ENCODE data around the gene SLC5A5.

The SLC5A5 gene

DNA sequence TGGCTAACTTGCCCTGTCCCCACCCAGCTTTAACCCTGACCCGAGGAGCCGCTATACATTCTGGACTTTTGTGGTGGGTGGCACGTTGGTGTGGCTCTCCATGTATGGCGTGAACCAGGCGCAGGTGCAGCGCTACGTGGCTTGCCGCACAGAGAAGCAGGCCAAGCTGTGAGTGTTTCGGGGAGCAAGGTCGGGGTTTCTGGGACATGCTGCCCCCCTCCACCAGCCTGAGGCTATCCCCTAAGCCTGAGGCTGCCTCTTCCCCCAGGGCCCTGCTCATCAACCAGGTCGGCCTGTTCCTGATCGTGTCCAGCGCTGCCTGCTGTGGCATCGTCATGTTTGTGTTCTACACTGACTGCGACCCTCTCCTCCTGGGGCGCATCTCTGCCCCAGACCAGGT, 6.0 kb downstream of the SLC5A5 start:
- Histone ChIP-seq H3K4me2 (ENCODE audit: low read length) (no peak overlapping the region), H3K79me2 (ENCODE audit: control insufficient read depth, low read length) (no peaks in the 10 kb centered on the region), H3K36me3 (ENCODE audit: control insufficient read depth, low read length) (no peaks in the 10 kb centered on the region), H4K20me1 (ENCODE audit: control insufficient read depth, insufficient read depth, low read depth, low read length) (no peaks in the 10 kb centered on the region), H3K9me2 (replicated peaks; ENCODE audit: control insufficient read depth, low read length) (no peaks in the 10 kb centered on the region), H3K4me1 (ENCODE audit: control insufficient read depth, low read length) (peaks cover 12% of the 10 kb centered on the region), H3K27me3 (ENCODE audit: control insufficient read depth, low read length) (peaks cover 2% of the 10 kb centered on the region), H3K9me3 (ENCODE audit: control insufficient read depth, insufficient read depth, low read length) (no peaks in the 10 kb centered on the region), H3K27ac (ENCODE audit: low read depth, low read length) (no peak overlapping the region), H3F3A (ENCODE audit: control insufficient read depth, insufficient read depth) (no peaks in the 10 kb centered on the region), H3K4me3 (ENCODE audit: low read length) (no peak overlapping the region)
- TF ChIP-seq EZH2phosphoT487 (IDR thresholded peaks at IDR 0.05; ENCODE audit: borderline replicate concordance, low read length) (no peak), CTCF (IDR thresholded peaks at IDR 0.05; ENCODE audit: low read depth, low read length, poor library complexity, severe bottlenecking) (no peak)

- Histone ChIP-seq H3F3A (ENCODE audit: control insufficient read depth, insufficient read depth) (no peaks in the 10 kb centered on the region), H3K27ac (ENCODE audit: low read depth, low read length) (no peak overlapping the region), H3K4me3 (ENCODE audit: low read length) (no peak overlapping the region), H3K4me2 (ENCODE audit: low read length) (no peak overlapping the region), H3K9me3 (ENCODE audit: control insufficient read depth, insufficient read depth, low read length) (no peaks in the 10 kb centered on the region), H3K4me1 (ENCODE audit: control insufficient read depth, low read length) (peaks cover 7% of the 10 kb centered on the region), H3K36me3 (ENCODE audit: control insufficient read depth, low read length) (no peaks in the 10 kb centered on the region), H3K79me2 (ENCODE audit: control insufficient read depth, low read length) (no peaks in the 10 kb centered on the region), H3K9me2 (replicated peaks; ENCODE audit: control insufficient read depth, low read length) (no peaks in the 10 kb centered on the region), H4K20me1 (ENCODE audit: control insufficient read depth, insufficient read depth, low read depth, low read length) (no peaks in the 10 kb centered on the region), H3K27me3 (ENCODE audit: control insufficient read depth, low read length) (no peaks in the 10 kb centered on the region)
- TF ChIP-seq EZH2phosphoT487 (IDR thresholded peaks at IDR 0.05; ENCODE audit: borderline replicate concordance, low read length) (no peak), CTCF (IDR thresholded peaks at IDR 0.05; ENCODE audit: low read depth, low read length, poor library complexity, severe bottlenecking) (no peak)
Observed at GRCh38 chr19:17879466-17879865, 7.7 kb downstream of the SLC5A5 start.

GRCh38 chr19:17881701-17882100, 10.0 kb downstream of the SLC5A5 start:
- Histone ChIP-seq H3K4me1 (ENCODE audit: control insufficient read depth, low read length) (peaks cover 11% of the 10 kb centered on the region), H3K9me2 (replicated peaks; ENCODE audit: control insufficient read depth, low read length) (no peaks in the 10 kb centered on the region), H3F3A (ENCODE audit: control insufficient read depth, insufficient read depth) (0 out of 2 replicates have a peak, but pooled peaks cover under 1% of the 10 kb centered on the region), H3K4me3 (ENCODE audit: low read length) (no peak overlapping the region), H3K27ac (ENCODE audit: low read depth, low read length) (no peak overlapping the region), H3K27me3 (ENCODE audit: control insufficient read depth, low read length) (no peaks in the 10 kb centered on the region), H3K36me3 (ENCODE audit: control insufficient read depth, low read length) (no peaks in the 10 kb centered on the region), H3K79me2 (ENCODE audit: control insufficient read depth, low read length) (no peaks in the 10 kb centered on the region), H3K4me2 (ENCODE audit: low read length) (no peak overlapping the region), H4K20me1 (ENCODE audit: control insufficient read depth, insufficient read depth, low read depth, low read length) (no peaks in the 10 kb centered on the region), H3K9me3 (ENCODE audit: control insufficient read depth, insufficient read depth, low read length) (no peaks in the 10 kb centered on the region)
- TF ChIP-seq CTCF (IDR thresholded peaks at IDR 0.05; ENCODE audit: low read depth, low read length, poor library complexity, severe bottlenecking) = no peak
- no peak for TF ChIP-seq EZH2phosphoT487 (IDR thresholded peaks at IDR 0.05; ENCODE audit: borderline replicate concordance, low read length)

Measured in DOHH2 (cell line).